ENCODE results near the gene ZNF738.

GRCh38 chr19:21317821-21318220, 41.0 kb upstream of the ZNF738 start:
- no peak for TF ChIP-seq CTCF (IDR thresholded peaks at IDR 0.05)
- TF ChIP-seq POLR2A (IDR thresholded peaks at IDR 0.05): no peak
